ENCODE results near the gene OCA2. TPM values are rescaled to one million over a fixed set of nuclear protein-coding genes. Genes with fewer than 3 reads are reported as not detected.

The OCA2 gene
- polyA plus RNA-seq, 1 experiment = 0.02 TPM

GRCh38 chr15:28118083-28118482 is 19.0 kb upstream of the OCA2 start:
- ChIA-PET CTCF (interaction anchor here (1.4 kb wide), 2 partner anchors 8 to 11 kb away, joined by 3 to 5 read pairs; no protein-coding TSS in a partner anchor), POLR2A (no interaction called here)
- Histone ChIP-seq H3K27me3 (ENCODE audit: control insufficient read depth, insufficient read depth, low read length) (no peaks in the 10 kb centered on the region), H3K4me3 (ENCODE audit: low read depth, low read length) (no peak overlapping the region), H3K36me3 (ENCODE audit: control insufficient read depth, insufficient read depth, low read length) (peaks cover 36% of the 10 kb centered on the region)
- TF ChIP-seq, protein P1, sequence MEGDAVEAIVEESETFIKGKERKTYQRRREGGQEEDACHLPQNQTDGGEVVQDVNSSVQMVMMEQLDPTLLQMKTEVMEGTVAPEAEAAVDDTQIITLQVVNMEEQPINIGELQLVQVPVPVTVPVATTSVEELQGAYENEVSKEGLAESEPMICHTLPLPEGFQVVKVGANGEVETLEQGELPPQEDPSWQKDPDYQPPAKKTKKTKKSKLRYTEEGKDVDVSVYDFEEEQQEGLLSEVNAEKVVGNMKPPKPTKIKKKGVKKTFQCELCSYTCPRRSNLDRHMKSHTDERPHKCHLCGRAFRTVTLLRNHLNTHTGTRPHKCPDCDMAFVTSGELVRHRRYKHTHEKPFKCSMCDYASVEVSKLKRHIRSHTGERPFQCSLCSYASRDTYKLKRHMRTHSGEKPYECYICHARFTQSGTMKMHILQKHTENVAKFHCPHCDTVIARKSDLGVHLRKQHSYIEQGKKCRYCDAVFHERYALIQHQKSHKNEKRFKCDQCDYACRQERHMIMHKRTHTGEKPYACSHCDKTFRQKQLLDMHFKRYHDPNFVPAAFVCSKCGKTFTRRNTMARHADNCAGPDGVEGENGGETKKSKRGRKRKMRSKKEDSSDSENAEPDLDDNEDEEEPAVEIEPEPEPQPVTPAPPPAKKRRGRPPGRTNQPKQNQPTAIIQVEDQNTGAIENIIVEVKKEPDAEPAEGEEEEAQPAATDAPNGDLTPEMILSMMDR (IDR thresholded peaks at IDR 0.05; ENCODE audit: insufficient read depth, low read depth, low read length) = no peak
- no peak for DNase-seq (ENCODE audit: low read depth)

DNA sequence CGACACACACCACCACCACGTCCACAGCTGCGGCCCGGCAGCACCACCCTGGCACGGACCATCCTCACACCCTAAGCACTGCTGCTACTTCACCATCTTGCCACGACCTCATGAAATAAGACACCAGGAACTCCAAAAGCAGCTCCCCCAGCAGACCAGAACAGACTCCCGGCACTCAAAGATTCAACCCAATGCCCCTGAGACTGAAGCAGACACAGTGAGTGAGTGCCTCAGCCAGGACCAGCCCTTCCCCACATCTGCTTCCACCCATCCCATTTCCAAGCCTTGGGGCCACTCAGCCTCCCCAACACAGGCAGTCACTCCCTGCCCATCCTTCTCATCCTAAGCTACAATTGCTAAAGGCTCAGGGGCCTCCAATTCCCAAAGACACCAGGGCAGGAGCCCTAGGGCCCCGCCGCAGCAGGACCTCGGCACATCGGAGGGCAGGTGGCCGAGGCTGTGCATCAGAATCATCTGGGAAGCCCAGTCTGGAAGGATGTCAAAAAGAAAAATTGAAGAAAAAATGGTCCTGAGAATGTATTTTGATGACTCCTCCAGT is 18.4 kb upstream of the OCA2 start:
- no peak overlapping the region for H3K4me3 ChIP-seq (ENCODE audit: low read depth, low read length)
- POLR2A ChIA-PET = no interaction called here
- TF ChIP-seq, protein P1 (IDR thresholded peaks at IDR 0.05; ENCODE audit: insufficient read depth, low read depth, low read length) = no peak
- no peaks in the 10 kb centered on the region for H3K27me3 ChIP-seq (ENCODE audit: control insufficient read depth, insufficient read depth, low read length)
- peaks cover 36% of the 10 kb centered on the region for H3K36me3 ChIP-seq (ENCODE audit: control insufficient read depth, insufficient read depth, low read length)
- CTCF ChIA-PET = interaction anchor here (1.4 kb wide), 2 partner anchors 9 to 12 kb away, joined by 3 to 5 read pairs; no protein-coding TSS in a partner anchor
- no peak for DNase-seq (ENCODE audit: low read depth)

DNA sequence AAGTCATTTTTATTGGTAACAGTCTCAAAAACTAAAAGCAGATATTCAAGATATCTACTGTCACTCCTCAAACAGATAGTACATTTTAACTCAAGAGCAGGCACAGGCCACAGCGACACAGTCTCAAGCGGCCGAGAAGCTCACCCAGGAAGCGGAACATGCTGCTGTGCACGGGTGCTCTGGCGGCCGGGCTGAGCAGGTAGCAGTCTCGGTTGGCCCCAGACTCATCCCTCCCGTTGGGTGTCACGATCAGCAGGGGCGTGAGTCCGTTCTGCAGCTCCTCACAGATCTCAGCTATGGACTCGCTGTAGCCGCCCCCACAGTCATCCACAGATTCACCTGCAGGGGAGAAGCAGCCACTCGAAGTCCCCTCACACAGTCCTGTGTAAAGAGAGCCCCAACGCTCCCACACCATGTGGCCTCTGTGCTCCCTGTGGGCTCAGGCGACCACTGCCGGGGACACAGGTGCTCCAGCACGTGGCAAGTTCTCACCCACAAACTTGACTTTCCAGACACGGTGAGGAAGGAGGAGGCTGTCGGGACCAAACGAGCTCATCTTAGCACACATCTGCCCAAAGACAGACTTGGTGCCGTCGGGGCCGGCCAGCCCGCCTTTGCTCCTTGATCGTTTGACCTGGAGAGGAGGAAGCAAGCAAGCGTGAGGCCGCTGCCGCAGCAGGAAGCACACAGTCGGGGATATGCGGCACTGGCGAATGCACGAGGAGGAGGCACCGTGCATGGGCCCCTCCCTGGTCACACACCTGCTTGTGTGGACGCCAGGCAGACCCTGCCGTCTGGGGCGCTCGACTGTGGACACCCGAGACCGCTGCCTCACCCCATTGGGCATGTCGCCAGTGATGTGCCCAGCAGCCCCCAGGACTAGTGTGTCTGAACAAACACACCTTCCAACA is 17.7 kb upstream of the OCA2 start:
- TF ChIP-seq, protein P1 (IDR thresholded peaks at IDR 0.05; ENCODE audit: insufficient read depth, low read depth, low read length) = no peak
- ChIA-PET POLR2A (no interaction called here), CTCF (interaction anchor here (1.4 to 5.7 kb wide), 2 partner anchors 8 to 9 kb away, joined by 5 to 40 read pairs; no protein-coding TSS in a partner anchor)
- H3K4me3 ChIP-seq (ENCODE audit: low read depth, low read length) = no peak overlapping the region
- H3K36me3 ChIP-seq (ENCODE audit: control insufficient read depth, insufficient read depth, low read length) = peaks cover 34% of the 10 kb centered on the region
- no peaks in the 10 kb centered on the region for H3K27me3 ChIP-seq (ENCODE audit: control insufficient read depth, insufficient read depth, low read length)
- no peak for DNase-seq (ENCODE audit: low read depth)

DNA sequence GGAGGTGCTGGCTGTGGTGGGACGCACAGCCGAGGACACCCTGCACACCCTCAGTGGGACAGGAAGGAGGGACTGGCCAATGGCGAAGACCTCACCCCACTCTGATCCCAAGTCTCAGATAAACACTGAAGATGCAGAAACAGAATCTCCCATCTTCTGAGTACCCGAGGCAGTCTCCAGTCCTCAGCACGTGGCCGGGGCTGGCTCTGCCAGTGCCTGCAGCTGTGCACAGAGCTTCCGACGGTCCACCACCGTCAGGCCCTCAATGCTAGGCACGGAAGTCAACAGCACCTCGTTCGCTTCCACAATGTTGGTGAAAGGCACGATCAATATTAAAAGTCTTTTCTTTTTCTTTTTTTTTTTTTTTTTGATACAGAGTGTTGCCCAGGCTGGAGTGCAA is 16.8 kb upstream of the OCA2 start:
- CTCF ChIA-PET = interaction anchor here (5.7 kb wide), 1 partner anchor 9 kb away, joined by 40 read pairs; no protein-coding TSS in a partner anchor
- Histone ChIP-seq H3K4me3 (ENCODE audit: low read depth, low read length) (no peak overlapping the region), H3K36me3 (ENCODE audit: control insufficient read depth, insufficient read depth, low read length) (peaks cover 33% of the 10 kb centered on the region), H3K27me3 (ENCODE audit: control insufficient read depth, insufficient read depth, low read length) (no peaks in the 10 kb centered on the region)
- no peak for DNase-seq (ENCODE audit: low read depth)
- POLR2A ChIA-PET = no interaction called here
- TF ChIP-seq, protein P1 (IDR thresholded peaks at IDR 0.05; ENCODE audit: insufficient read depth, low read depth, low read length) = no peak

Data from BJ (cell line).